ENCODE data around the gene AFF4. TPM values are rescaled to one million over a fixed set of nuclear protein-coding genes. Genes with fewer than 3 reads are reported as not detected.

AFF4 gene
- total RNA-seq, 4 donors from 2014 or later: 36.7 to 153 (median 67.5) TPM

- in situ Hi-C loops (cut with MboI; ENCODE audit: low sequenced_read_pairs in 4 of 4): no loop called here
- no peak overlapping the region for H3K27ac ChIP-seq
- no peaks in the 10 kb centered on the region for H3K4me1 ChIP-seq
- H3K9me3 ChIP-seq: no peaks in the 10 kb centered on the region
- intact Hi-C loops (cut with DNase I; ENCODE audit: low total_unique reads): no loop called here
- TF ChIP-seq, protein P1, sequence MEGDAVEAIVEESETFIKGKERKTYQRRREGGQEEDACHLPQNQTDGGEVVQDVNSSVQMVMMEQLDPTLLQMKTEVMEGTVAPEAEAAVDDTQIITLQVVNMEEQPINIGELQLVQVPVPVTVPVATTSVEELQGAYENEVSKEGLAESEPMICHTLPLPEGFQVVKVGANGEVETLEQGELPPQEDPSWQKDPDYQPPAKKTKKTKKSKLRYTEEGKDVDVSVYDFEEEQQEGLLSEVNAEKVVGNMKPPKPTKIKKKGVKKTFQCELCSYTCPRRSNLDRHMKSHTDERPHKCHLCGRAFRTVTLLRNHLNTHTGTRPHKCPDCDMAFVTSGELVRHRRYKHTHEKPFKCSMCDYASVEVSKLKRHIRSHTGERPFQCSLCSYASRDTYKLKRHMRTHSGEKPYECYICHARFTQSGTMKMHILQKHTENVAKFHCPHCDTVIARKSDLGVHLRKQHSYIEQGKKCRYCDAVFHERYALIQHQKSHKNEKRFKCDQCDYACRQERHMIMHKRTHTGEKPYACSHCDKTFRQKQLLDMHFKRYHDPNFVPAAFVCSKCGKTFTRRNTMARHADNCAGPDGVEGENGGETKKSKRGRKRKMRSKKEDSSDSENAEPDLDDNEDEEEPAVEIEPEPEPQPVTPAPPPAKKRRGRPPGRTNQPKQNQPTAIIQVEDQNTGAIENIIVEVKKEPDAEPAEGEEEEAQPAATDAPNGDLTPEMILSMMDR (IDR thresholded peaks at IDR 0.05 in 4 of 5, conservative IDR thresholded peaks at IDR 0.05 in 1 of 5): no peak
- no peak for TF ChIP-seq POLR2A (IDR thresholded peaks at IDR 0.05)
- DNase-seq: no peak
- no peak overlapping the region for H3K4me3 ChIP-seq
- no peaks in the 10 kb centered on the region for H3K27me3 ChIP-seq
- ATAC-seq: no peak
- H3K36me3 ChIP-seq: no peaks in the 10 kb centered on the region
Observed at GRCh38 chr5:132837868-132838267, 125.6 kb downstream of the AFF4 start.

GRCh38 chr5:132836852-132837251, 126.6 kb downstream of the AFF4 start:
- intact Hi-C loops (cut with DNase I; ENCODE audit: low total_unique reads) (no loop called here), in situ Hi-C loops (cut with MboI; ENCODE audit: low sequenced_read_pairs in 4 of 4) (no loop called here)
- no peaks in the 10 kb centered on the region for H3K36me3 ChIP-seq
- ATAC-seq: no peak
- no peaks in the 10 kb centered on the region for H3K9me3 ChIP-seq
- no peaks in the 10 kb centered on the region for H3K4me1 ChIP-seq
- H3K4me3 ChIP-seq: no peak overlapping the region
- no peak for DNase-seq
- TF ChIP-seq, protein P1 (IDR thresholded peaks at IDR 0.05 in 4 of 5, conservative IDR thresholded peaks at IDR 0.05 in 1 of 5): no peak
- no peak for TF ChIP-seq POLR2A (IDR thresholded peaks at IDR 0.05)
- no peaks in the 10 kb centered on the region for H3K27me3 ChIP-seq
- no peak overlapping the region for H3K27ac ChIP-seq

DNA sequence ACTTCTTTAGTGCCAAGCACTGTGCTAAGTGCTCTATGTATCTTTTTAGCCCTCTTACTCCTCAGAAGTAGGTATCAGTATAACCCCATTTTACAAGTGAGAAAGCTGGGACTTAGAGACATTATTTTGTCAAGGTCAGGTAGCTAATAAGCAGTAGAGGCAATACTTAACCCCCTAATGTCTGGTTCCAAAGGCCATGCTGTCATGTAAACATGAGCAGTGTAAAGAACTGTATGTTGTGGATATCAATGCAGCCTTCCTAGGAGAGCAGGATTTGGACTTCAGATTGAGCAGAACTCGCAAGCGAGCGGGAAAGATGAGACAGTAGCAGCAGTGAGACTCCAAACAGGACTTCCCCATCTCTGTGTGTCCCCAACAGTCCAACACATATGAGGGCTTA, 129.4 kb downstream of the AFF4 start:
- H3K27me3 ChIP-seq: peaks cover 0 to 3% (median 0%) of the 10 kb centered on the region in 3 donors
- H3K4me1 ChIP-seq: no peaks in the 10 kb centered on the region
- no peak overlapping the region for H3K4me3 ChIP-seq
- H3K9me3 ChIP-seq: no peaks in the 10 kb centered on the region
- in situ Hi-C loops (cut with MboI; ENCODE audit: low sequenced_read_pairs in 4 of 4) (no loop called here), intact Hi-C loops (cut with DNase I; ENCODE audit: low total_unique reads) (loop anchor here (5.0 kb wide), 1 partner anchor 218 kb away; the partner anchor contains the start of gene HSPA4)
- ATAC-seq (no peak), DNase-seq (no peak)
- no peak overlapping the region for H3K27ac ChIP-seq
- TF ChIP-seq, protein P1 (IDR thresholded peaks at IDR 0.05 in 4 of 5, conservative IDR thresholded peaks at IDR 0.05 in 1 of 5): no peak
- no peak for TF ChIP-seq POLR2A (IDR thresholded peaks at IDR 0.05)
- H3K36me3 ChIP-seq: no peaks in the 10 kb centered on the region

- intact Hi-C loops (cut with DNase I; ENCODE audit: low total_unique reads): loop anchor here (5.0 kb wide), 1 partner anchor 220 kb away; the partner anchor contains the start of gene HSPA4
- in situ Hi-C loops (cut with MboI; ENCODE audit: low sequenced_read_pairs in 4 of 4): no loop called here
Observed at GRCh38 chr5:132832612-132833011, 130.8 kb downstream of the AFF4 start.

More at GRCh38 chr5:132832612-132833011, 130.8 kb downstream of the AFF4 start:
- TF ChIP-seq, protein P1 (IDR thresholded peaks at IDR 0.05 in 4 of 5, conservative IDR thresholded peaks at IDR 0.05 in 1 of 5): no peak
- TF ChIP-seq POLR2A (IDR thresholded peaks at IDR 0.05): no peak
- Histone ChIP-seq H3K4me1 (no peaks in the 10 kb centered on the region), H3K36me3 (no peaks in the 10 kb centered on the region), H3K4me3 (no peak overlapping the region), H3K9me3 (no peaks in the 10 kb centered on the region), H3K27me3 (peaks cover 0 to 3% (median 0%) of the 10 kb centered on the region in 3 donors), H3K27ac (no peak overlapping the region)
- ATAC-seq: no peak
- DNase-seq: no peak
